H1 (cell line): Measurements from ENCODE around the gene TNFRSF18. TPM values are rescaled to one million over a fixed set of nuclear protein-coding genes. Genes with fewer than 3 reads are reported as not detected.

ENCODE experiments used
- CTCF ChIA-PET: fragments of 300-600 bp; sonication (Branson Sonifier 250); formaldehyde crosslinking; loops from one replicate; lab custom pipeline; 2021; ENCODE audit not compliant: partially characterized antibody; lab: Charles Lee
- POLR2A ChIA-PET: fragments of 300-600 bp; sonication (Branson Sonifier 250); formaldehyde crosslinking; loops from one replicate; lab custom pipeline; 2021; ENCODE audit warnings: inconsistent platforms; ENCODE audit not compliant: partially characterized antibody; lab: Charles Lee
- DNase-seq, 2 experiments: peaks; one replicate each; pipeline versions ENCODE4 v3.0.0 to v3.0.0-alpha.2; 2010 to 2022; ENCODE audit warnings: low spot score in 2 of 2, low read depth in 1 of 2, mixed read lengths in 1 of 2
- FAIRE-seq: peaks from 2 replicates; lab custom pipeline; 2011; peaks lifted over from hg19 to GRCh38; lab: Jason Lieb, UNC
- H2AFZ ChIP-seq: 2 replicates; pipeline ENCODE4 v1.8.1; 2012; ENCODE audit warnings: low read length, inconsistent platforms
- H2AK5ac ChIP-seq: 2 replicates; pipeline ENCODE4 v1.6.1; 2013; ENCODE audit warnings: low read depth, low read length
- H2BK120ac ChIP-seq: replicated peaks from 2 replicates; pipeline ENCODE3; 2013; ENCODE audit warnings: low read depth, low read length, inconsistent platforms
- H2BK12ac ChIP-seq: 2 replicates; pipeline ENCODE4 v1.6.1; 2013; ENCODE audit warnings: low read depth, low read length
- H2BK15ac ChIP-seq: 2 replicates; pipeline ENCODE4 v1.6.1; 2013; ENCODE audit warnings: low read length
- H2BK20ac ChIP-seq: 2 replicates; pipeline ENCODE4 v1.6.1; 2013; ENCODE audit warnings: low read length
- H2BK5ac ChIP-seq: 2 replicates; pipeline ENCODE4 v1.6.1; 2013; ENCODE audit warnings: low read depth, low read length
- H3K14ac ChIP-seq: 2 replicates; pipeline ENCODE4 v1.6.1; 2013; ENCODE audit warnings: inconsistent platforms; ENCODE audit not compliant: insufficient read length
- H3K18ac ChIP-seq: 2 replicates; pipeline ENCODE4 v1.6.1; 2013; ENCODE audit warnings: low read length; ENCODE audit errors: extremely low read depth
- H3K23ac ChIP-seq: 2 replicates; pipeline ENCODE4 v1.6.1; 2013; ENCODE audit warnings: inconsistent platforms; ENCODE audit not compliant: insufficient read length
- H3K23me2 ChIP-seq: 2 replicates; pipeline ENCODE4 v1.6.1; 2013; ENCODE audit warnings: low read depth, low read length
- H3K27ac ChIP-seq: 2 replicates; pipeline ENCODE4 v1.6.1; 2011; ENCODE audit warnings: low read depth, low read length, inconsistent platforms
- H3K27me3 ChIP-seq, 4 experiments: replicated peaks in 1 of 4; 1 replicate in 1 of 4; 2 replicates in 3 of 4; pipeline versions ENCODE4 v1.6.1 to v1.8.1; 2011 to 2013; ENCODE audit warnings: low read length in 3 of 4, mild to moderate bottlenecking in 3 of 4, inconsistent platforms in 2 of 4, mixed read lengths in 2 of 4, moderate library complexity in 1 of 4; ENCODE audit not compliant: control insufficient read depth in 3 of 4, insufficient read depth in 3 of 4; ENCODE audit errors: extremely low read depth in 1 of 4
- H3K36me3 ChIP-seq, 4 experiments: 2 replicates each; pipeline versions ENCODE4 v1.6.1 to v1.8.1; 2011 to 2013; ENCODE audit warnings: mild to moderate bottlenecking in 4 of 4, low read length in 3 of 4, moderate library complexity in 2 of 4, control low read depth in 1 of 4, inconsistent platforms in 1 of 4; ENCODE audit not compliant: insufficient read depth in 4 of 4, control insufficient read depth in 2 of 4
- H3K4ac ChIP-seq: replicated peaks from 2 replicates; pipeline ENCODE3; 2013; ENCODE audit warnings: low read length, low read depth, mixed read lengths, inconsistent platforms; ENCODE audit not compliant: insufficient read length
- H3K4me1 ChIP-seq, 4 experiments: replicated peaks in 1 of 4; 1 replicate in 1 of 4; 2 replicates in 3 of 4; pipeline versions ENCODE4 v1.6.1 to v1.8.1; 2011 to 2013; ENCODE audit warnings: low read length in 3 of 4, inconsistent platforms in 2 of 4, mixed read lengths in 1 of 4; ENCODE audit not compliant: insufficient read depth in 4 of 4, control insufficient read depth in 3 of 4
- H3K4me2 ChIP-seq, 2 experiments: 2 replicates each; pipeline versions ENCODE4 v1.6.1 to v1.8.1; 2011 to 2013; ENCODE audit warnings: low read depth in 2 of 2, low read length in 2 of 2, control low read depth in 1 of 2, inconsistent platforms in 1 of 2, mild to moderate bottlenecking in 1 of 2; ENCODE audit not compliant: insufficient read depth in 1 of 2
- H3K4me3 ChIP-seq, 4 experiments: fragments of 200-600, 300-600 bp in 1 of 4; sonication (generic), shearing (Covaris generic), sonication (Bioruptor Twin) in 1 of 4; 2 replicates each; pipeline versions ENCODE4 v1.5.1 to v1.8.1; 2011 to 2016; ENCODE audit warnings: low read length in 4 of 4, low read depth in 3 of 4, control low read depth in 2 of 4, inconsistent platforms in 2 of 4, mild to moderate bottlenecking in 2 of 4, mixed read lengths in 1 of 4, moderate library complexity in 1 of 4; ENCODE audit not compliant: insufficient read depth in 2 of 4; ENCODE audit errors: extremely low read depth in 1 of 4
- H3K56ac ChIP-seq: replicated peaks from 2 replicates; pipeline ENCODE3; 2013; ENCODE audit warnings: low read depth, mild to moderate bottlenecking, mixed read lengths, low read length, inconsistent platforms; ENCODE audit not compliant: insufficient read length
- H3K79me1 ChIP-seq: 2 replicates; pipeline ENCODE4 v1.6.1; 2013; ENCODE audit warnings: low read depth, low read length, control low read depth
- H3K79me2 ChIP-seq, 2 experiments: 2 replicates each; pipeline versions ENCODE4 v1.6.1 to v1.8.1; 2012 to 2013; ENCODE audit warnings: low read length in 2 of 2, mild to moderate bottlenecking in 2 of 2, inconsistent platforms in 1 of 2; ENCODE audit not compliant: insufficient read depth in 2 of 2, control insufficient read depth in 1 of 2
- H3K9ac ChIP-seq, 4 experiments: replicated peaks in 1 of 4; 1 replicate in 1 of 4; 2 replicates in 3 of 4; pipeline versions ENCODE4 v1.6.1 to v1.8.1; 2011 to 2013; ENCODE audit warnings: low read depth in 3 of 4, low read length in 3 of 4, control low read depth in 2 of 4, mild to moderate bottlenecking in 2 of 4, moderate library complexity in 2 of 4, inconsistent platforms in 1 of 4; ENCODE audit errors: extremely low read depth in 1 of 4
- H3K9me3 ChIP-seq, 2 experiments: 2 replicates each; pipeline versions ENCODE4 v1.6.1 to v1.8.1; 2012 to 2013; ENCODE audit warnings: mild to moderate bottlenecking in 2 of 2, moderate library complexity in 2 of 2, control low read depth in 1 of 2, inconsistent platforms in 1 of 2, low read depth in 1 of 2, low read length in 1 of 2, mixed read lengths in 1 of 2; ENCODE audit not compliant: insufficient read depth in 2 of 2
- H4K20me1 ChIP-seq, 2 experiments: replicated peaks in 1 of 2; 2 replicates each; pipeline versions ENCODE3 to v1.8.1; 2011 to 2013; ENCODE audit warnings: inconsistent platforms in 2 of 2, low read length in 2 of 2, mild to moderate bottlenecking in 1 of 2; ENCODE audit not compliant: insufficient read depth in 2 of 2, control insufficient read depth in 1 of 2
- H4K5ac ChIP-seq: 2 replicates; pipeline ENCODE4 v1.6.1; 2013; ENCODE audit warnings: low read length, low read depth, mixed read lengths, inconsistent platforms; ENCODE audit not compliant: insufficient read length
- H4K8ac ChIP-seq: 2 replicates; pipeline ENCODE4 v1.8.0; 2013; ENCODE audit warnings: mild to moderate bottlenecking, moderate library complexity, low read length, inconsistent platforms; ENCODE audit not compliant: insufficient read depth; ENCODE audit errors: extremely low read depth
- H4K91ac ChIP-seq: replicated peaks from 2 replicates; pipeline ENCODE3; 2013; ENCODE audit warnings: low read length, mixed read lengths, inconsistent platforms; ENCODE audit not compliant: insufficient read length
- RBBP5 ChIP-seq: IDR thresholded peaks from 2 replicates; pipeline ENCODE4 v1.7.1; 2012; ENCODE audit warnings: low read depth, mild to moderate bottlenecking, inconsistent platforms, low read length, moderate library complexity, borderline replicate concordance
- SAP30 ChIP-seq: fragments of 300-600 bp; sonication (generic); IDR thresholded peaks from 2 replicates; pipeline ENCODE4 v1.7.1; 2012; ENCODE audit warnings: low read length, moderate library complexity, mild to moderate bottlenecking, inconsistent platforms; ENCODE audit not compliant: insufficient read depth, insufficient replicate concordance
- SIRT6 ChIP-seq: IDR thresholded peaks from one replicate; pipeline ENCODE4 v1.7.1; 2012; ENCODE audit warnings: low read length, inconsistent platforms
- SUZ12 ChIP-seq: fragments of 200-600 bp; sonication (generic); IDR thresholded peaks from 2 replicates; pipeline ENCODE4 v1.6.1; 2012; ENCODE audit warnings: mild to moderate bottlenecking, inconsistent platforms, low read length, moderate library complexity, mixed read lengths
- WGBS, 2 experiments: shearing (Covaris generic) in 1 of 2; methylation state at CpG; one replicate each; pipeline versions ENCODE4 v1.1.6 to v1.1.7; 2013 to 2015; ENCODE audit warnings: low lambda C conversion rate in 2 of 2, mixed read lengths in 2 of 2, inconsistent platforms in 1 of 2, low coverage in 1 of 2, missing lambda C conversion rate in 1 of 2; ENCODE audit not compliant: insufficient replicate concordance in 2 of 2, insufficient coverage in 1 of 2, insufficient read length in 1 of 2; ENCODE audit errors: extremely low coverage in 1 of 2, missing lambda C conversion rate in 1 of 2; 5-methylcytosine and 5-hydroxymethylcytosine counted together
- polyA plus RNA-seq, 7 experiments: library from polyadenylated mRNA; depleted of rRNA in 3 of 7; stranded (reverse) in 5 of 7; unstranded in 2 of 7; fragments of >200 nt in 5 of 7; fragments of 200-250 nt in 2 of 7; gene quantifications; 1 replicate in 5 of 7; 2 replicates in 1 of 7; 4 replicates in 1 of 7; pipeline versions ENCODE4 v1.2.1 to v1.2.3, GENCODE V29; 2011 to 2013; ENCODE audit warnings: missing spikeins in 2 of 7, mixed read lengths in 2 of 7
- total RNA-seq: library from RNA; stranded (reverse); fragmentation: NEBNext Ultra II Directional; extraction: Animal tissue kit (Norgen Biotek cat#: 25700); gene quantifications from 2 replicates; pipeline ENCODE4 v1.2.1, GENCODE V29; 2021

TNFRSF18 gene
- total and polyA plus RNA-seq, 2 of the 8 experiments (the other 6 are each of a cell fraction or from before 2014, with no cell fraction given), result 1.5 to 2.5 TPM

DNA sequence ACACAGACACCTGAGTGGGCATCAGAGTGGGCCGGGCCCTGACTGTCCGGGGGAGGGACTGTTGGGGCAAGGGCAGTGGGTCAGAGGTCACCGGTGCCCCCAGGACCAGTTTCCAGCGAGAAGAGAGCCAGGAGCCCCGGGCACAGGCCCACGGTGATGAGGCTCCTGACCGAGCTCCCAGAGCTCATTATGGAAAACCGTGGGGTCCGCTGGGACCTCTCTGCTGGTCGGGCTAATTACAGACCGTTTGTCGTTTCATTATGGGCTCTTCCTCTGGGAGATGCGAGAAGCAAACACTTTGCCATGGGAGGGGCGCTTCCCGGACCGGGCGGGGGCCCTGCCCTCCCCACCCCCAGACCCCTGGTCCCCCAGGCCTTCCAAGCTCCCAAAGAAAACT is 44.7 kb downstream of the TNFRSF18 start:
- Histone ChIP-seq H3K9ac (no peak overlapping the region), H3K36me3 (no peaks in the 10 kb centered on the region), H3K4me1 (peaks cover 0 to 45% (median 33%) of the 10 kb centered on the region in 4 experiments; a peak in 6 of 7 replicates), H3K27me3 (no peaks in the 10 kb centered on the region), H2BK120ac (no peak overlapping the region), H3K4ac (no peak overlapping the region), H2BK5ac (no peak overlapping the region; the same call in 1 of the 2 replicates), H2AFZ (no peak overlapping the region), H4K20me1 (no peaks in the 10 kb centered on the region), H2BK12ac (no peak overlapping the region; the same call in 1 of the 2 replicates), H3K23ac (no peak overlapping the region), H3K9me3 (no peaks in the 10 kb centered on the region), H3K27ac (no peak overlapping the region), H3K18ac (peak overlapping the region; percentile 60; the same call in 1 of the 2 replicates), H3K4me2 (no peak overlapping the region), H2BK15ac (no peak overlapping the region), H3K79me2 (no peaks in the 10 kb centered on the region; a peak in 2 of 4 replicates), H3K14ac (no peak overlapping the region), H3K56ac (no peak overlapping the region), H4K5ac (no peak overlapping the region), H3K4me3 (no peak overlapping the region), H3K79me1 (no peaks in the 10 kb centered on the region; the same call in 1 of the 2 replicates), H2BK20ac (no peak overlapping the region), H3K23me2 (peaks cover 13% of the 10 kb centered on the region; the same call in 1 of the 2 replicates), H2AK5ac (no peak overlapping the region), H4K8ac (0 out of 2 replicates have a peak overlapping the region, but pooled peaks have one; percentile 40), H4K91ac (no peak overlapping the region)
- ChIA-PET POLR2A (interaction anchor here (0.8 to 2.0 kb wide), 6 partner anchors 14 to 69 kb away, joined by 3 to 4 read pairs (median 3); partner anchors contain the start of gene SDF4), CTCF (interaction anchor here (0.8 to 2.2 kb wide), 6 partner anchors 23 to 130 kb away, joined by 3 to 10 read pairs (median 4); no protein-coding TSS in a partner anchor)
- DNase-seq (no peak), FAIRE-seq (no peak)
- no peak for TF ChIP-seq SIRT6
- TF ChIP-seq SAP30, result no peak
- no peak for TF ChIP-seq SUZ12
- no peak for TF ChIP-seq RBBP5
- WGBS, 2 experiments, result 88% methylated on average over 12 of the region's 17 CpGs; no CpG with 5 or more reads in 1 of the 2 experiments
